ENCODE results near the gene NR6A1. TPM values are rescaled to one million over a fixed set of nuclear protein-coding genes. Genes with fewer than 3 reads are reported as not detected.

Gene NR6A1
- total and polyA plus RNA-seq, 2 of the 8 experiments (the other 6 are each of a cell fraction or from before 2014, with no cell fraction given): 93.2 to 237 TPM

DNA sequence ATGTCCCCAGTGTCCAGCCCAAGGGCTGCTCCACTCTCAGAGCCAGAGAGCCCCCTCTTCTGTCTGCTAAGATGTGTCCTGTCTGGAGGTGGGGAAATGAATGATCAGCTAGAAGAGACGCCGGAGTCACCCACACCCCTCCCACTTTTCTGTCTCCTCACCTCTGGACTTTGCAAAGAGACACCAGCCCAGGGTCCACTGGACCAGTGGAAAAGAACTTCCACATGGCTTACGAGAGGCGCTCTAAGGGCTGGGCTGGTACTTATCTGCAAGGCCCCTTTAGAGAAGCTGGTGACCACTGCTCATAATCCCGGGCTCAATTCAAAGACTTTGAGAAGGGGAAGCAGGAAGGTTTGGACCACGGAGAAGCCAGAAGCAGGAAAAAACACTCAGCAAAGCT, 273.1 kb downstream of the NR6A1 start (continued):
- TF ChIP-seq, protein P1, sequence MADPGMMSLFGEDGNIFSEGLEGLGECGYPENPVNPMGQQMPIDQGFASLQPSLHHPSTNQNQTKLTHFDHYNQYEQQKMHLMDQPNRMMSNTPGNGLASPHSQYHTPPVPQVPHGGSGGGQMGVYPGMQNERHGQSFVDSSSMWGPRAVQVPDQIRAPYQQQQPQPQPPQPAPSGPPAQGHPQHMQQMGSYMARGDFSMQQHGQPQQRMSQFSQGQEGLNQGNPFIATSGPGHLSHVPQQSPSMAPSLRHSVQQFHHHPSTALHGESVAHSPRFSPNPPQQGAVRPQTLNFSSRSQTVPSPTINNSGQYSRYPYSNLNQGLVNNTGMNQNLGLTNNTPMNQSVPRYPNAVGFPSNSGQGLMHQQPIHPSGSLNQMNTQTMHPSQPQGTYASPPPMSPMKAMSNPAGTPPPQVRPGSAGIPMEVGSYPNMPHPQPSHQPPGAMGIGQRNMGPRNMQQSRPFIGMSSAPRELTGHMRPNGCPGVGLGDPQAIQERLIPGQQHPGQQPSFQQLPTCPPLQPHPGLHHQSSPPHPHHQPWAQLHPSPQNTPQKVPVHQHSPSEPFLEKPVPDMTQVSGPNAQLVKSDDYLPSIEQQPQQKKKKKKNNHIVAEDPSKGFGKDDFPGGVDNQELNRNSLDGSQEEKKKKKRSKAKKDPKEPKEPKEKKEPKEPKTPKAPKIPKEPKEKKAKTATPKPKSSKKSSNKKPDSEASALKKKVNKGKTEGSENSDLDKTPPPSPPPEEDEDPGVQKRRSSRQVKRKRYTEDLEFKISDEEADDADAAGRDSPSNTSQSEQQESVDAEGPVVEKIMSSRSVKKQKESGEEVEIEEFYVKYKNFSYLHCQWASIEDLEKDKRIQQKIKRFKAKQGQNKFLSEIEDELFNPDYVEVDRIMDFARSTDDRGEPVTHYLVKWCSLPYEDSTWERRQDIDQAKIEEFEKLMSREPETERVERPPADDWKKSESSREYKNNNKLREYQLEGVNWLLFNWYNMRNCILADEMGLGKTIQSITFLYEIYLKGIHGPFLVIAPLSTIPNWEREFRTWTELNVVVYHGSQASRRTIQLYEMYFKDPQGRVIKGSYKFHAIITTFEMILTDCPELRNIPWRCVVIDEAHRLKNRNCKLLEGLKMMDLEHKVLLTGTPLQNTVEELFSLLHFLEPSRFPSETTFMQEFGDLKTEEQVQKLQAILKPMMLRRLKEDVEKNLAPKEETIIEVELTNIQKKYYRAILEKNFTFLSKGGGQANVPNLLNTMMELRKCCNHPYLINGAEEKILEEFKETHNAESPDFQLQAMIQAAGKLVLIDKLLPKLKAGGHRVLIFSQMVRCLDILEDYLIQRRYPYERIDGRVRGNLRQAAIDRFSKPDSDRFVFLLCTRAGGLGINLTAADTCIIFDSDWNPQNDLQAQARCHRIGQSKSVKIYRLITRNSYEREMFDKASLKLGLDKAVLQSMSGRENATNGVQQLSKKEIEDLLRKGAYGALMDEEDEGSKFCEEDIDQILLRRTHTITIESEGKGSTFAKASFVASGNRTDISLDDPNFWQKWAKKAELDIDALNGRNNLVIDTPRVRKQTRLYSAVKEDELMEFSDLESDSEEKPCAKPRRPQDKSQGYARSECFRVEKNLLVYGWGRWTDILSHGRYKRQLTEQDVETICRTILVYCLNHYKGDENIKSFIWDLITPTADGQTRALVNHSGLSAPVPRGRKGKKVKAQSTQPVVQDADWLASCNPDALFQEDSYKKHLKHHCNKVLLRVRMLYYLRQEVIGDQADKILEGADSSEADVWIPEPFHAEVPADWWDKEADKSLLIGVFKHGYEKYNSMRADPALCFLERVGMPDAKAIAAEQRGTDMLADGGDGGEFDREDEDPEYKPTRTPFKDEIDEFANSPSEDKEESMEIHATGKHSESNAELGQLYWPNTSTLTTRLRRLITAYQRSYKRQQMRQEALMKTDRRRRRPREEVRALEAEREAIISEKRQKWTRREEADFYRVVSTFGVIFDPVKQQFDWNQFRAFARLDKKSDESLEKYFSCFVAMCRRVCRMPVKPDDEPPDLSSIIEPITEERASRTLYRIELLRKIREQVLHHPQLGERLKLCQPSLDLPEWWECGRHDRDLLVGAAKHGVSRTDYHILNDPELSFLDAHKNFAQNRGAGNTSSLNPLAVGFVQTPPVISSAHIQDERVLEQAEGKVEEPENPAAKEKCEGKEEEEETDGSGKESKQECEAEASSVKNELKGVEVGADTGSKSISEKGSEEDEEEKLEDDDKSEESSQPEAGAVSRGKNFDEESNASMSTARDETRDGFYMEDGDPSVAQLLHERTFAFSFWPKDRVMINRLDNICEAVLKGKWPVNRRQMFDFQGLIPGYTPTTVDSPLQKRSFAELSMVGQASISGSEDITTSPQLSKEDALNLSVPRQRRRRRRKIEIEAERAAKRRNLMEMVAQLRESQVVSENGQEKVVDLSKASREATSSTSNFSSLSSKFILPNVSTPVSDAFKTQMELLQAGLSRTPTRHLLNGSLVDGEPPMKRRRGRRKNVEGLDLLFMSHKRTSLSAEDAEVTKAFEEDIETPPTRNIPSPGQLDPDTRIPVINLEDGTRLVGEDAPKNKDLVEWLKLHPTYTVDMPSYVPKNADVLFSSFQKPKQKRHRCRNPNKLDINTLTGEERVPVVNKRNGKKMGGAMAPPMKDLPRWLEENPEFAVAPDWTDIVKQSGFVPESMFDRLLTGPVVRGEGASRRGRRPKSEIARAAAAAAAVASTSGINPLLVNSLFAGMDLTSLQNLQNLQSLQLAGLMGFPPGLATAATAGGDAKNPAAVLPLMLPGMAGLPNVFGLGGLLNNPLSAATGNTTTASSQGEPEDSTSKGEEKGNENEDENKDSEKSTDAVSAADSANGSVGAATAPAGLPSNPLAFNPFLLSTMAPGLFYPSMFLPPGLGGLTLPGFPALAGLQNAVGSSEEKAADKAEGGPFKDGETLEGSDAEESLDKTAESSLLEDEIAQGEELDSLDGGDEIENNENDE (IDR thresholded peaks at IDR 0.05; ENCODE audit: insufficient replicate concordance, low read length): no peak
- TF ChIP-seq, protein P2, sequence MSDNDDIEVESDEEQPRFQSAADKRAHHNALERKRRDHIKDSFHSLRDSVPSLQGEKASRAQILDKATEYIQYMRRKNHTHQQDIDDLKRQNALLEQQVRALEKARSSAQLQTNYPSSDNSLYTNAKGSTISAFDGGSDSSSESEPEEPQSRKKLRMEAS (IDR thresholded peaks at IDR 0.05): no peak
- TF ChIP-seq CREB1 (IDR thresholded peaks at IDR 0.05) (no peak), JUN (IDR thresholded peaks at IDR 0.05; ENCODE audit: low read depth, low read length) (no peak), GABPA (IDR thresholded peaks at IDR 0.05; ENCODE audit: borderline replicate concordance, insufficient read depth, low read length) (no peak), RNF2 (IDR thresholded peaks at IDR 0.05; ENCODE audit: borderline replicate concordance, low read depth, low read length, missing control alignments, poor library complexity, severe bottlenecking) (no peak), CHD1 (IDR thresholded peaks at IDR 0.05; ENCODE audit: low read depth, low read length) (no peak), RXRA (IDR thresholded peaks at IDR 0.05; ENCODE audit: insufficient read depth, low read depth, low read length) (no peak), KDM5A (IDR thresholded peaks at IDR 0.05; ENCODE audit: low read length) (no peak), PHF8 (conservative IDR thresholded peaks at IDR 0.05; ENCODE audit: low read depth, low read length) (no peak), EP300 (IDR thresholded peaks at IDR 0.05; ENCODE audit: borderline replicate concordance in 1 of 2, low read depth in 2 of 2, low read length in 2 of 2) (no peak)

Data from H1 (cell line).